Activated naive CD4-positive, alpha-beta T cell treated with anti-CD3 and anti-CD28 coated beads, Interleukin-2, amount 50 U/mL, for 16 hours (primary cell): ENCODE measurements around the gene CNTNAP5.

Source experiments
- DNase-seq: peaks from one replicate; pipeline ENCODE4 v3.0.0-alpha.2; 2020

The CNTNAP5 gene

DNA sequence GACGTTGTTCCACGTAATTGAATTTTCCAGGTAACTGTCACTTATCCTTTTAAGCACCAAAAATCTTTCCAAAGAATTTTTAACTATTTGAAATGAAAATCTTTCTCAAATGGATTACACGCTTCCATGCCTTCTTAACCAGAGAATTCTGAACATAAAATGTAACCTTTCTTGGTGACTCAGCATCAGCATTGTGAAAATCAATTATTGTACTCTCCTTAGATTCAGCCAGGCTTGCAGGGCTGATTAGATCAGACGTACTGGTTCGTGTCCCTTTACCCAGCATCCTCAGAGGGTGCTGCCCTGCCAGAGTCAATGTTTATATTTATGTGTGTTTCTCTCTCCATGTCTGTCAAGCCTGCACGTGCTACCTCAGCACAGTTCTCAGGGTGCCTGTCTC lies 623.9 kb downstream of the CNTNAP5 start:
- DNase-seq: no peak

DNA sequence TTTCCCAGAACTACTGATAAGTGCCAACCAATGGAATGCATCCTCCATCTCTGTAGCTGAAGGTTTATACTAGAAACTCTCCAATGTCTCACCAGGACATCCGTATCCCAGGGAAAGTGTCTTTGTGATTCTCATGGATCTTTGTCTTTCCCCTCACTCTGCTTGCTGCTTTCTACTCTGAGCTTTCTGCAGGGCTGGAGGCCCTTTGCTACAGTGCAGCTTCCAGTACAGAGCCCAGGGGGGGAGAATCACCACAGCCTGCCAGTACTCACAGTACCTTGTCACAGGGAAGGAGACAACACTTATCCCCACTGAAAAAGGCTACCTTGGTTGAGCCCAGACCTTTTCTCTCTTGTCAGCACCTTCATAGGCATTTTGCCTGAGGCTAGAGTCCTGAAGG lies 627.0 kb downstream of the CNTNAP5 start:
- DNase-seq: no peak

GRCh38 chr2:124658373-124658772 lies 633.3 kb downstream of the CNTNAP5 start:
- DNase-seq: no peak

GRCh38 chr2:124661558-124661957 lies 636.5 kb downstream of the CNTNAP5 start:
- DNase-seq: no peak

- DNase-seq: no peak
Observed at GRCh38 chr2:124662946-124663644, 638.0 kb downstream of the CNTNAP5 start.

DNA sequence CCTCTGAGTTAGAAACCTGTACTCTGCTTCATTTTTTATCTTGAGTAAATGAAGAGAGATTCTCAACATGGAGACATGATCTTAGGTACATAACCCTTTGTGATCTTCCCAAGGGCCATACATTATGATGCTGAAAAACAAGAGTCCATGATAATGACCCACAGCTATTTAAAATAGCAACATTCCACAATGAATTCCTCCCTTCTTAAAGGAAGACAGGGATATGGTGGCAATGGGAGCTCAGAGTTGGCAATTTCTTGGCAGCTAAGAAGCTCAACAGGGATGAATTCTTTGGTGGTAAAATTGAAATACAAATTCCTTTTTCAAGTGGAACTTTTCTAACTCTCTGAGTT lies 638.5 kb downstream of the CNTNAP5 start:
- no peak for DNase-seq

DNA sequence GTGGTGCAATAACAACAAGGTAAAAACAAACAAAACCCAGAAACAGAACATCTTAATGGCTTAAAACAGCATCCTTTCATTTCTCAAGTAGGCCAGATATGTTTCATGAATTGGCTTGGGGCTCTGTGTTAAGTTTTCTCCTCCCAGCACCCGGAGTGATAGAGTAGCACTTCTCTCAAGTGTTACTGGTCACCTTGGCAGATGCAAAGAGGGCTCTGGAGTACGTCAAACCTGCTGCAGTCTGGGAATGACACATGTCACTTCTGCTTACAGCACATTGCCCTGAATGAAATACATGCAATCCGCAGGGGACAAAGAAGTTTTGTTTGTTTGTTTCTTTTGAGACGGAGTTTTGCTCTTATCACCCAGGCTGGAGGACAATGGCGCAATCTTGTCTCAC lies 639.3 kb downstream of the CNTNAP5 start:
- DNase-seq: no peak

DNA sequence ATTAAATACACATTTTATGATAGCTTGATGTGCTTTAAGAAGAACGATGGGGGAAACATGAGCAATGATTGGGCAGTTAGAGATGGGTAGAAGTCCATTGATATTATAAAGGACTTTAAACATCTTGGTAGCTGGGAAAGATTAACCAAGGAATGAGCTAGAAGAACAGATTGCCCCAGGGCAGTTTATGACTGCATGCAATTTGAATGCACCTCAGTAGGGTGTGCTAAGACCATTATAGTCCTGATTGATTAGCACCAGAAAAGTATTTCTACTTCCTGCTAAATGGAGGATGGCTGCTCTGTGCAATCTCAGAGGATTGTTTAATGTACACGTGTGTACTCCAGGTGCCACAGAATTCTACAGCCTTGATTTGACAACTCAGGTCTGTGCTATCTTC lies 641.9 kb downstream of the CNTNAP5 start:
- DNase-seq: no peak

DNA sequence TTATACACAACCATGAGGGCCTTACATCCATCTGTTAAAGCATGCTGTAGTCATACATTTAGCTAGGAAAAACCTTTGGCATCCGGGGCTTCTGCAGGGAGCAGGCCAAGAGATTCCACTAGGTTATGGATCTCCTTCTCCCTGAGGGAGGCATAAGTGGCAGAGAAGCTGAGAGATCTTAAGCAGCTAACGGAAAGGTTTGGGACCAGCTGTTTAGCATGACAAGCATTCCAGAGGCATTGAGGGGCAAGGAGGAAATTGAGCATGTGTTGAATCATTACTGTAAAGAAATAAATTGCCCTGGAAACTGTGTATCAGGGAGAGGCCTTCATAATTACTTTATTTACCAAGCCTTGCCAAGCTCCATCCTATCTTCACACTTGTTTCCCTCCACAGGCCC lies 643.1 kb downstream of the CNTNAP5 start:
- DNase-seq: no peak

DNA sequence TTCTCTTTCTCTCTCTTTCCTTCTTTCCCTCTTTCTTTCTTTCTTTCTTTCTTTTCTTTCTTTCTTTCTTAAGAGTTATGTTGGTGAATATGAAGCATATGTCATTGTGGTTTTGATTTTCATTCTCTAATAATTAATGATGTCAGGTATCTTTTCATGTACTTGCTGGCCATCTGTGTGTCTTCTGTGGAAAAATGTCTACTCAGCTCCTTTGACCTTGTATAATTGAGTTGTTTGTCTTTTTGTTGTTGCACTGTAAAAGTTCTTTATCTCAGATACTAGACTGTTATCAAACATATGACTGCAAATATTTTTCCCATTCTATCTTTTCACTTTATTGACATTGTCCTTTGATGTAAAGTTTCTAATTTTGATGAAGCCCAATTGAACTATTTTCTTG lies 645.1 kb downstream of the CNTNAP5 start:
- no peak for DNase-seq

GRCh38 chr2:124678043-124678442 lies 653.0 kb downstream of the CNTNAP5 start:
- DNase-seq: no peak

- no peak for DNase-seq
Observed at GRCh38 chr2:124683536-124684428, 658.7 kb downstream of the CNTNAP5 start.

GRCh38 chr2:124689348-124689747 lies 664.3 kb downstream of the CNTNAP5 start:
- DNase-seq: no peak

DNA sequence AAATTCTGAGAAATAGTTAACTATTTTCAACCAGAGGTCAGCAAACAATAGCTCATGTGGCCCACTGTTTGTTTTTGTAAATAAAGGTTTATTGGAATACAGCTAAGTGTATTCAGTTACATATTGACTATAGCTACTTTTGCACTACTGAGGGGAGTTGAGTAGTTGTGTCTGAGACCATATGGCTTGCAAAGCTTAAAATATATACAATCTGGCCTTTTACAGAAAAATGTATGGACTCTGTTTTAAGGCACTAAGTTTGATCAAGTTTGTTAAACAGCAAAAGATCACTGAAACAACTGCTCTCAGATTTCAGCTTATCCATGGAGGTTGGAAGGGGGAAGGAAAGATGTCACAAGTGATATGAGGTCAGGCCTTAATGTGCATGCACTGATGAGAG lies 667.1 kb downstream of the CNTNAP5 start:
- no peak for DNase-seq

- no peak for DNase-seq
Observed at GRCh38 chr2:124692707-124693106, 667.6 kb downstream of the CNTNAP5 start.

- no peak for DNase-seq
Observed at GRCh38 chr2:124693156-124693555, 668.1 kb downstream of the CNTNAP5 start.

DNA sequence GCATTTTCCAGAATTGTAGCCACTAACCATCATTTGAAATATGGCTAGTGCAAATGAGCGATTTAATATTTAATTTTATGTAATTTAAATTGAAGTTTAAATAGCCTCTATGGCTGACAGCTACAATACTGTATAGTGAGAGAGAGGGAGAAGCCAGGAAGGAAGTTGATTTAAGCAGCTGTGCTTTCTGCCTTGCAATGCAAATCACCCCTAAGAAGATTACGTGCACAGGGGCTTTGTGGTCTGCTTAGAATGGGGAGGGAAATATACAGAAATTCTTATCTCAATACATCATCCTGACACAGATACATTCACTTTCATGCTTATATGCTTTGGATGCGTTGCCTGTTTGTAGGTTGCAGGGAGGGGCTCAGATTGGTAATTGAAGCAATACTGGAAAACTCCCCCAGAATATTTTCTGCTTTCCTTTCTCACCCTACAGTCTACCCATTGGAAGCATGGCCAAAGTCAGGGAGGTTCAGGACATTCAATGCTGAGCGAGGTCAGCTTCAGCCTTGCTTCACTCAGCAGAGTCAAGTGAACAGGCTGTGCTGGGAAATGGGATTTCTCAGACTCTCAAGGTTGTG lies 674.0 kb downstream of the CNTNAP5 start:
- DNase-seq: no peak

GRCh38 chr2:124702777-124703176 lies 677.7 kb downstream of the CNTNAP5 start:
- no peak for DNase-seq

- DNase-seq: no peak
Observed at GRCh38 chr2:124704071-124704925, 679.2 kb downstream of the CNTNAP5 start.

GRCh38 chr2:124708661-124709060 lies 683.6 kb downstream of the CNTNAP5 start:
- no peak for DNase-seq

- no peak for DNase-seq
Observed at GRCh38 chr2:124713969-124714368, 688.9 kb downstream of the CNTNAP5 start.

DNA sequence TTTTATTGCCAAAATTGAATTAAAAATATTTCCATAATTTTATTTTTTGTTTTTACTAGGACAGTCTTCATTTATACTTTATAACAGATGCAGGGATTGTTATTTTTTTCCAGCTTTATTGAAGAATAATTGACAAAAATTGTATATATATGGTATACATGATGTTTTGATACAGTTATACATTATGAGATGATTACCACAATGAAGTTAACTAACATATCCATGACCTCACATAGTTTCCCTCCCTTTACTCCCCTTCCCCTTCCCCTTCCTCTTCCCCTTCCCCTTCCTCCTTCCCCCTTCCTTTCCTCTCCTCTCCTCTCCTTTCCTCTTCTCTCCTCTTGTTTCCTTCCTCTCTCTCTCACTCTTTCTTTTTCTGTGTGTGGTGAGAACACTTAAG lies 700.1 kb downstream of the CNTNAP5 start:
- no peak for DNase-seq

GRCh38 chr2:124740636-124741035 lies 715.5 kb downstream of the CNTNAP5 start:
- no peak for DNase-seq
